HL-60 (cell line): ENCODE results near the gene VWDE.
"Not testable (repeated sequence)": the region's sequence is repeated elsewhere in the genome, so short reads cannot be mapped to it uniquely, and the experiment has no call there.

ENCODE experiments used
- DNase-seq, 2 experiments: peaks; one replicate each; pipeline ENCODE4 v3.0.0-alpha.2; 2010 to 2020; ENCODE audit warnings: low read depth in 1 of 2, low spot score in 1 of 2
- H3K27ac ChIP-seq: fragments of 250-450 bp; sonication (Bioruptor Pico); replicated peaks from 2 replicates; pipeline ENCODE4 v1.5.1; 2020; ENCODE audit warnings: mild to moderate bottlenecking, moderate library complexity
- H3K27me3 ChIP-seq: fragments of 250-450 bp; sonication (Bioruptor Pico); 2 replicates; pipeline ENCODE4 v1.5.1; 2021; ENCODE audit warnings: mild to moderate bottlenecking, moderate library complexity; ENCODE audit not compliant: insufficient read depth, poor library complexity, severe bottlenecking
- H3K4me3 ChIP-seq: replicated peaks from 2 replicates; pipeline ENCODE4 v1.5.1; 2011; ENCODE audit warnings: mild to moderate bottlenecking, control low read depth, low read length; ENCODE audit not compliant: insufficient read depth
- GABPA ChIP-seq: IDR thresholded peaks from 2 replicates; pipeline ENCODE4 v1.6.1; 2012; ENCODE audit warnings: low read depth
- POLR2AphosphoS5 ChIP-seq: IDR thresholded peaks from 2 replicates; pipeline ENCODE4 v1.6.1; 2012; ENCODE audit warnings: low read depth
- SPI1 ChIP-seq: IDR thresholded peaks from 2 replicates; pipeline ENCODE4 v1.6.1; 2012; ENCODE audit warnings: low read depth, mild to moderate bottlenecking, borderline replicate concordance
- long read RNA-seq: library from polyadenylated mRNA; unstranded; transcript quantifications from one replicate; pipeline ENCODE4 v2.0.0, GENCODE V29; 2020
- TF ChIP-seq, protein P1 (sequence below): IDR thresholded peaks from 2 replicates; pipeline ENCODE4 v1.6.1; 2012; ENCODE audit warnings: low read depth; ENCODE audit not compliant: insufficient replicate concordance
- TF ChIP-seq, protein P2 (sequence below): IDR thresholded peaks from one replicate; pipeline ENCODE4 v1.5.1; 2011; ENCODE audit warnings: low read length, control low read depth, inconsistent platforms; ENCODE audit not compliant: insufficient read depth

The VWDE gene
- long read RNA-seq = 0 reads

DNA sequence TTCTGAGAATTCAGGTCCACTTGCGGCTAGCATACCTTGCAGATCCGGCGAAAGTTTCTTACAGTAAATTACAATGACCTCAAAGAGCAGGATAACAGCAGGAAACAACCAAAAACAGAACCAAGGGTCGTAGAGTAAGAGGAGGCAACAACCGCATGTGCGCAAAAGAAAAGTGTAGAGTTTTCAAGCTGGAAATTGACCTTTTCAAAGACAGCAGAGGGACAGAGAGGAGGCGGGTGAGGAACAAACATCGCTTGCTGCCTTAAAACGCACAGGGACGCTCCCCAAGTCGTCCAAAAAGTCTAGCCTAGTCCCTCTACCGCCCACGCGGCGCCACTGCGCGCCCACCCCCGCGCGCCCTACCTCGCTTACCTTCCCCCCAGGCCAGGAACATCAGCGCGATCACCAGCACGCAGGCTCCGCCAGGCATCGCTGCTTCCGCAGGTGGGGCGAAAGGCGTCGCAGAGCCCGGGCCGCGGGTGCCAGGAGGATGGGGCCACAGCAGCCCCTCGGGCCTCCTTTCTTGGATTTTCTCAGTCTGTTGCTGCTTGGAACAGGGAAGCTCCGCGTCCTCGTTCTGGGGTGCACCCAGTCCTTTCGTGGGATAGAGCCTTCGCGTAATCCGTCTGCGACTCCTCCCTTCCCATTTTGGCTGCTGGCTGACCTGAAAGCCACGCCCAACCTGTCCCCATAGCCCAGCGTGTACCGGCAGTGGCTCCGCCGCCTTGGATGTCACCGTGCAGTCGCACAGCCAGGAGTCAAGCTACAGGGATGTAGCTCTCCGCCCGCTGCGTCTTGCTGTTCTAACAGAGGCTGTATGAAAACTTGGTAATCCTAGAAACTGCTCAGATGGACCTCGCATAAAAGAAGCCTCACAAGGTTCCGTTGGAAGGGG, at the start of gene VWDE:
TSS of gene VWDE (minus strand) at position 579 of the 895 bp plus-strand sequence. CDS start at position 430, 149 bp downstream.
- H3K4me3 ChIP-seq = 0 out of 2 replicates have a peak within 1 kb of the TSS, but pooled peaks have one; percentile 21
- peaks cover 13% of the 10 kb centered on the region for H3K27me3 ChIP-seq
- no peak for DNase-seq
- no peak for TF ChIP-seq GABPA
- TF ChIP-seq, protein P1, sequence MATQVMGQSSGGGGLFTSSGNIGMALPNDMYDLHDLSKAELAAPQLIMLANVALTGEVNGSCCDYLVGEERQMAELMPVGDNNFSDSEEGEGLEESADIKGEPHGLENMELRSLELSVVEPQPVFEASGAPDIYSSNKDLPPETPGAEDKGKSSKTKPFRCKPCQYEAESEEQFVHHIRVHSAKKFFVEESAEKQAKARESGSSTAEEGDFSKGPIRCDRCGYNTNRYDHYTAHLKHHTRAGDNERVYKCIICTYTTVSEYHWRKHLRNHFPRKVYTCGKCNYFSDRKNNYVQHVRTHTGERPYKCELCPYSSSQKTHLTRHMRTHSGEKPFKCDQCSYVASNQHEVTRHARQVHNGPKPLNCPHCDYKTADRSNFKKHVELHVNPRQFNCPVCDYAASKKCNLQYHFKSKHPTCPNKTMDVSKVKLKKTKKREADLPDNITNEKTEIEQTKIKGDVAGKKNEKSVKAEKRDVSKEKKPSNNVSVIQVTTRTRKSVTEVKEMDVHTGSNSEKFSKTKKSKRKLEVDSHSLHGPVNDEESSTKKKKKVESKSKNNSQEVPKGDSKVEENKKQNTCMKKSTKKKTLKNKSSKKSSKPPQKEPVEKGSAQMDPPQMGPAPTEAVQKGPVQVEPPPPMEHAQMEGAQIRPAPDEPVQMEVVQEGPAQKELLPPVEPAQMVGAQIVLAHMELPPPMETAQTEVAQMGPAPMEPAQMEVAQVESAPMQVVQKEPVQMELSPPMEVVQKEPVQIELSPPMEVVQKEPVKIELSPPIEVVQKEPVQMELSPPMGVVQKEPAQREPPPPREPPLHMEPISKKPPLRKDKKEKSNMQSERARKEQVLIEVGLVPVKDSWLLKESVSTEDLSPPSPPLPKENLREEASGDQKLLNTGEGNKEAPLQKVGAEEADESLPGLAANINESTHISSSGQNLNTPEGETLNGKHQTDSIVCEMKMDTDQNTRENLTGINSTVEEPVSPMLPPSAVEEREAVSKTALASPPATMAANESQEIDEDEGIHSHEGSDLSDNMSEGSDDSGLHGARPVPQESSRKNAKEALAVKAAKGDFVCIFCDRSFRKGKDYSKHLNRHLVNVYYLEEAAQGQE = no peak
- TF ChIP-seq, protein P2, sequence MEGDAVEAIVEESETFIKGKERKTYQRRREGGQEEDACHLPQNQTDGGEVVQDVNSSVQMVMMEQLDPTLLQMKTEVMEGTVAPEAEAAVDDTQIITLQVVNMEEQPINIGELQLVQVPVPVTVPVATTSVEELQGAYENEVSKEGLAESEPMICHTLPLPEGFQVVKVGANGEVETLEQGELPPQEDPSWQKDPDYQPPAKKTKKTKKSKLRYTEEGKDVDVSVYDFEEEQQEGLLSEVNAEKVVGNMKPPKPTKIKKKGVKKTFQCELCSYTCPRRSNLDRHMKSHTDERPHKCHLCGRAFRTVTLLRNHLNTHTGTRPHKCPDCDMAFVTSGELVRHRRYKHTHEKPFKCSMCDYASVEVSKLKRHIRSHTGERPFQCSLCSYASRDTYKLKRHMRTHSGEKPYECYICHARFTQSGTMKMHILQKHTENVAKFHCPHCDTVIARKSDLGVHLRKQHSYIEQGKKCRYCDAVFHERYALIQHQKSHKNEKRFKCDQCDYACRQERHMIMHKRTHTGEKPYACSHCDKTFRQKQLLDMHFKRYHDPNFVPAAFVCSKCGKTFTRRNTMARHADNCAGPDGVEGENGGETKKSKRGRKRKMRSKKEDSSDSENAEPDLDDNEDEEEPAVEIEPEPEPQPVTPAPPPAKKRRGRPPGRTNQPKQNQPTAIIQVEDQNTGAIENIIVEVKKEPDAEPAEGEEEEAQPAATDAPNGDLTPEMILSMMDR = no peak
- no peak within 1 kb of the TSS for H3K27ac ChIP-seq

DNA sequence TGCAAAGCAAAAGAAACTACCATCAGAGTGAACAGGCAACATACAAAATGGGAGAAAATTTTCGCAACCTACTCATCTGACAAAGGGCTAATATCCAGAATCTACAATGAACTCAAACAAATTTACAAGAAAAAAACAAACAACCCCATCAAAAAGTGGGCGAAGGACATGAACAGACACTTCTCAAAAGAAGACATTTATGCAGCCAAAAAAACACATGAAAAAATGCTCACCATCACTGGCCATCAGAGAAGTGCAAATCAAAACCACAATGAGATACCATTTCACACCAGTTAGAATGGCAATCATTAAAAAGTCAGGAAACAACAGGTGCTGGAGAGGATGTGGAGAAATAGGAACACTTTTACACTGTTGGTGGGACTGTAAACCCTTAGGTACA, 49.5 kb upstream of the VWDE start:
- H3K27ac ChIP-seq, H3K4me3 ChIP-seq, DNase-seq, H3K27me3 ChIP-seq: not testable (repeated sequence)

DNA sequence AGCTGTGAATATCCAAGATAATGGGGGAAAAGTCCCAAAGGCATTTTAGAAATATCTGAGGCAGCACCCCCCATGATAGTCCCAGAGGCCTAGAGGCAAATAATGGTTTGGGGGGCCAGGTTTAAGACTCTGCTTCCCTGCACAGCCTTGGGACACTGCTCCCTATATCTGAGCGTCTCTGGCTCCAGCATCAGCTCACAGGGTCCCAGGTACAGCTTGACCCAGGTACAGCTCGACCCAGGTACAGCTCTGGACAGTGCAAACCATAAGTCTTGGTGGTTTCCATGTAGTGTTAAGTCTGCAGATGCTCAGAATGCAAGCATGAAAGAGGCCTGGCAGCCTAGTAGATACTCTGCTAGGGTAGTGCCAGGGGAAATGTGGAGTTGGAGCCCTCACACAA, 47.0 kb upstream of the VWDE start:
- TF ChIP-seq, protein P1 = no peak
- TF ChIP-seq SPI1 (no peak), GABPA (no peak), POLR2AphosphoS5 (no peak)
- TF ChIP-seq, protein P2 = no peak
- no peak overlapping the region for H3K4me3 ChIP-seq
- H3K27me3 ChIP-seq = no peaks in the 10 kb centered on the region
- DNase-seq = no peak
- H3K27ac ChIP-seq = no peak overlapping the region

DNA sequence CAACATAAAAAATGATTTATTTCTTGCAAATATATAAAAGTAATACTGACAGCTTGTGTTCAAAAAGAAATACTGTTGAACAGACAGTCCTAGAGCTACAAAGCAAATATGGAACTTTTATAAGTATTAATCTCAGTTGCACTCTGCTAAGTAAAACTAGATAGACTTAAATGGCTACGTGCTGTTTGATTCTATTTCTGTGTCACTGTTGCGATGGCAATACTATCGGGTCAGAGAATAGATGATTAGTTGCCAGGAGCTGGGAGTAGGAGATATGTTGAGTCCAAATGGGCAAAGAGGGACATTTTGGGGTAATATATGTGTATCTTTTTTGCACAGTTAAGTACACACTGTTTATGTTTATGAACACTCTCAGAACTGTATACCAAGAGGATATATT, 41.1 kb upstream of the VWDE start:
- no peak overlapping the region for H3K4me3 ChIP-seq
- TF ChIP-seq, protein P1 = no peak
- TF ChIP-seq POLR2AphosphoS5 = no peak
- no peak for DNase-seq
- no peak overlapping the region for H3K27ac ChIP-seq
- H3K27me3 ChIP-seq = no peaks in the 10 kb centered on the region
